ENCODE data around the gene FOXO6. TPM values are rescaled to one million over a fixed set of nuclear protein-coding genes. Genes with fewer than 3 reads are reported as not detected.

Gene FOXO6
- total RNA-seq (2022; extraction: Qiagen RNA extraction; ENCODE audit: low read depth): 0.31 to 0.94 TPM (median 0.87 TPM) in 5 replicates

DNA sequence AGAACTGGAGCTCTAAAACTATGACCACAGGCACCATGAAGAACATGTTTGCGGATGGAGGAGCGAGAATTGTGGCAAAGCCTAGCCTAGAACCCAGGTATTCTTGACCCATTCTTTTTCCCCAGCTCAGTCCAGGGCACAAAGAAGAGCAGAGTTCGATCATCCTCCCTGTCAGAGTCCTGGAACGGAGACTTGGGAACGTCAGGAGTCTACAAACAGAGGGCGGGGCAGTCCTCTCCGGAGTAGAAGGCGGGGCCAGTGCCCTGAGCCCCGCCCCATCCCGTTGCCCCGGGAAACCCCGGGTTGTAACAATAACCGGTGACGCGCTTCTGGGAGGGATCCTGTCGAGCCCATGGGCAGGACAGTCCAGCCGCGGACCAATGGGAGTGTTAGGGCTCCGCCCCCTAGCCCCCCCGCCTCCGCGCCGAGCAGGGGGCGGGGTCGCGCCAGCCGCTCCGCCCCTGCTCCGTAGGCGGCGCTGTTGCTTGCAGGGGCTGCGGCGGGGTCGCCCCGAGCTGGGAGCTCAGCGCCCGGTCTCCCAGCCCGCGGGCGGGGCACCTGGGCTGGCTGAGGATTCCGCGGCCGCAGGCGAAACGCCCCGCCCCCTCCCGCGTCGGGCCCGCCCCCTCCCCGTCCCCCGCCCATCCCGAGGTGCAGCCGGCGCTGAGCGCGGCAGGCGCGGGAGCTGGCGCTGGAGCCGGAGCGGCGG lies at the start of gene FOXO6:
Gene FOXO6, plus strand, starts transcription at position 649 of the 709 bp plus-strand sequence.

Other genes starting within 250 kb of the FOXO6 start
- gene SCMH1, start 119.1 kb upstream of the FOXO6 start, total RNA-seq (2022; extraction: Qiagen RNA extraction; ENCODE audit: low read depth): 11.5 to 13.0 TPM (median 11.9 TPM) in 5 replicates
- gene EDN2, start 123.2 kb downstream of the FOXO6 start, total RNA-seq (2022; extraction: Qiagen RNA extraction; ENCODE audit: low read depth): 4.2 to 6.4 TPM (median 5.0 TPM) in 5 replicates